Transverse colon (tissue), 4 donors: ENCODE data around the gene CNTNAP2. TPM values are rescaled to one million over a fixed set of nuclear protein-coding genes. Genes with fewer than 3 reads are reported as not detected.

Experiments
- DNase-seq: peaks from one replicate; pipeline ENCODE4 v3.0.0-alpha.2; 2019
- H3K27ac ChIP-seq, 4 donors: fragments of 200-600 bp; sonication (generic); 2 replicates each; pipeline ENCODE4 v1.5.1; 2016 to 2018; ENCODE audit warnings: inconsistent platforms in 4 of 4
- H3K27me3 ChIP-seq: fragments of 200-600 bp; sonication (generic); 2 replicates; pipeline ENCODE4 v1.5.1; 2017; ENCODE audit warnings: inconsistent platforms
- H3K36me3 ChIP-seq, 4 donors: fragments of 200-600 bp; sonication (generic); 2 replicates each; pipeline ENCODE4 v1.5.1; 2017 to 2019; ENCODE audit warnings: inconsistent platforms in 4 of 4
- H3K4me1 ChIP-seq, 4 donors: fragments of 200-600 bp; sonication (generic); 2 replicates each; pipeline ENCODE4 v1.5.1; 2017 to 2020; ENCODE audit warnings: inconsistent platforms in 4 of 4
- H3K4me3 ChIP-seq, 4 donors: fragments of 200-600 bp; sonication (generic); 1 replicate in 1 of 4; 2 replicates in 3 of 4; pipeline versions ENCODE4 v1.5.1 to v1.6.1; 2017 to 2019; ENCODE audit warnings: inconsistent platforms in 4 of 4
- H3K9me3 ChIP-seq, 2 donors: fragments of 200-600 bp; sonication (generic); 2 replicates each; pipeline ENCODE4 v1.5.1; 2017 to 2019; ENCODE audit warnings: inconsistent platforms in 2 of 2
- CTCF ChIP-seq, 5 experiments: fragments of 200-600 bp in 3 of 5; fragments of 450-650 bp in 2 of 5; sonication (generic) in 3 of 5; IDR thresholded peaks; 1 replicate in 2 of 5; 2 replicates in 3 of 5; pipeline ENCODE4 v1.5.1; 2016 to 2017; ENCODE audit warnings: antibody characterized with exemption in 5 of 5, inconsistent platforms in 3 of 5, mild to moderate bottlenecking in 2 of 5, moderate library complexity in 1 of 5
- EP300 ChIP-seq: sonication (generic); formaldehyde crosslinking; IDR thresholded peaks from one replicate; pipeline ENCODE4 v1.6.1; 2017; ENCODE audit warnings: antibody characterized with exemption, low read depth
- POLR2A ChIP-seq: fragments of 450-650 bp; IDR thresholded peaks from one replicate; pipeline ENCODE4 v1.6.1; 2016; ENCODE audit warnings: antibody characterized with exemption, mild to moderate bottlenecking, moderate library complexity
- POLR2AphosphoS5 ChIP-seq, 3 donors: sonication (generic); formaldehyde crosslinking; IDR thresholded peaks; one replicate each; pipeline ENCODE4 v1.6.1; 2016; ENCODE audit warnings: antibody characterized with exemption in 3 of 3
- WGBS, 2 donors: methylation state at CpG; one replicate each; pipeline ENCODE4 v1.1.5; 2018; ENCODE audit warnings: low coverage in 1 of 2; 5-methylcytosine and 5-hydroxymethylcytosine counted together
- in situ Hi-C, 4 donors: fragments of 200-750 bp; cut with MboI; loops; one replicate each; pipeline versions ENCODE4 v1.15.0 to v1.15.1; 2017; ENCODE audit warnings: low sequenced_read_pairs in 3 of 4, low pct_ligation_motif_present in 1 of 4, low pct_unique_long_range_greater_than_20kb in 1 of 4
- intact Hi-C: fragments of 100-400 bp; cut with DNase I; formaldehyde crosslinking; loops from one replicate; pipeline ENCODE4 v1.15.1; 2023; ENCODE audit warnings: low total_unique reads
- total RNA-seq, 4 donors: library from RNA; depleted of rRNA; stranded (reverse); fragments of >200 nt; gene quantifications; one replicate each; pipeline ENCODE4 v1.1.0, GENCODE V29; 2016

The CNTNAP2 gene
- total RNA-seq, 4 donors from 2014 or later = 0.60 to 2.9 (median 2.4) TPM

GRCh38 chr7:146117576-146117975, 975 bp downstream of the CNTNAP2 start:
- intact Hi-C loops = no loop called here
- Histone ChIP-seq H3K9me3 (no peaks in the 10 kb centered on the region), H3K27ac (no peak overlapping the region), H3K4me3 (no peak overlapping the region), H3K27me3 (peaks cover 45% of the 10 kb centered on the region), H3K36me3 (no peaks in the 10 kb centered on the region), H3K4me1 (peaks cover 0 to 11% (median 4%) of the 10 kb centered on the region in 4 donors)
- in situ Hi-C loops = no loop called here
- DNase-seq = no peak
- 42 to 54% methylated on average over 5 of the region's 5 CpGs for WGBS, 2 donors
- no peak for TF ChIP-seq POLR2AphosphoS5 (IDR thresholded peaks at IDR 0.05)
- TF ChIP-seq POLR2A = no peak
- TF ChIP-seq CTCF (IDR thresholded peaks at IDR 0.05) = no peak
- no peak for TF ChIP-seq EP300

- Histone ChIP-seq H3K27ac (no peak overlapping the region), H3K4me3 (no peak overlapping the region), H3K36me3 (no peaks in the 10 kb centered on the region), H3K27me3 (peaks cover 45% of the 10 kb centered on the region), H3K4me1 (peaks cover 0 to 11% (median 4%) of the 10 kb centered on the region in 4 donors), H3K9me3 (no peaks in the 10 kb centered on the region)
- DNase-seq = no peak
- TF ChIP-seq CTCF (IDR thresholded peaks at IDR 0.05) (no peak), POLR2AphosphoS5 (IDR thresholded peaks at IDR 0.05) (no peak), POLR2A (no peak), EP300 (no peak)
- intact Hi-C loops (no loop called here), in situ Hi-C loops (no loop called here)
- 81 to 100% methylated on average over 1 of the region's 1 CpG for WGBS, 2 donors
Observed at GRCh38 chr7:146119002-146119401, 2.4 kb downstream of the CNTNAP2 start.

GRCh38 chr7:146123715-146124114, 7.1 kb downstream of the CNTNAP2 start:
- in situ Hi-C loops = no loop called here
- intact Hi-C loops = no loop called here
- DNase-seq = no peak
- Histone ChIP-seq H3K36me3 (no peaks in the 10 kb centered on the region), H3K27me3 (peaks cover 13% of the 10 kb centered on the region), H3K27ac (no peak overlapping the region), H3K9me3 (no peaks in the 10 kb centered on the region), H3K4me1 (no peaks in the 10 kb centered on the region), H3K4me3 (no peak overlapping the region)
- TF ChIP-seq CTCF (IDR thresholded peaks at IDR 0.05) (no peak), EP300 (no peak), POLR2AphosphoS5 (IDR thresholded peaks at IDR 0.05) (no peak), POLR2A (no peak)
- WGBS, 2 donors = 83% methylated on average over 2 to 5 of the region's 5 CpGs

- H3K36me3 ChIP-seq = no peaks in the 10 kb centered on the region
- H3K27ac ChIP-seq = no peak overlapping the region
- 77 to 83% methylated on average over 7 to 8 of the region's 8 CpGs for WGBS, 2 donors
- intact Hi-C loops (no loop called here), in situ Hi-C loops (no loop called here)
- H3K9me3 ChIP-seq = no peaks in the 10 kb centered on the region
- no peak for DNase-seq
- no peak overlapping the region for H3K4me3 ChIP-seq
- no peaks in the 10 kb centered on the region for H3K27me3 ChIP-seq
- TF ChIP-seq POLR2A = no peak
- no peak for TF ChIP-seq EP300
- TF ChIP-seq CTCF (IDR thresholded peaks at IDR 0.05) = no peak
- TF ChIP-seq POLR2AphosphoS5 (IDR thresholded peaks at IDR 0.05) = no peak
- H3K4me1 ChIP-seq = no peaks in the 10 kb centered on the region
Observed at GRCh38 chr7:146126767-146127509, 10.3 kb downstream of the CNTNAP2 start.
